ENCODE measurements around the gene BPIFB6.

The BPIFB6 gene

GRCh38 chr20:33026779-33027759, 4.4 kb upstream of the BPIFB6 start:
- no peak for DNase-seq (ENCODE audit: low read depth)
- no peak overlapping the region for H3K4me3 ChIP-seq (ENCODE audit: low read depth, low read length)
- no peak for TF ChIP-seq CTCF (IDR thresholded peaks at IDR 0.05; ENCODE audit: low read depth, low read length, missing control alignments)

GRCh38 chr20:33027769-33028751, 3.4 kb upstream of the BPIFB6 start:
- DNase-seq (ENCODE audit: low read depth), result no peak
- no peak overlapping the region for H3K4me3 ChIP-seq (ENCODE audit: low read depth, low read length)
- no peak for TF ChIP-seq CTCF (IDR thresholded peaks at IDR 0.05; ENCODE audit: low read depth, low read length, missing control alignments)

- no peak overlapping the region for H3K4me3 ChIP-seq (ENCODE audit: low read depth, low read length)
- no peak for DNase-seq (ENCODE audit: low read depth)
- TF ChIP-seq CTCF (IDR thresholded peaks at IDR 0.05; ENCODE audit: low read depth, low read length, missing control alignments), result no peak
Measured at GRCh38 chr20:33028875-33029274, 2.6 kb upstream of the BPIFB6 start.

GRCh38 chr20:33030076-33030475, 1.4 kb upstream of the BPIFB6 start:
- TF ChIP-seq CTCF (IDR thresholded peaks at IDR 0.05; ENCODE audit: low read depth, low read length, missing control alignments), result no peak
- no peak for DNase-seq (ENCODE audit: low read depth)
- H3K4me3 ChIP-seq (ENCODE audit: low read depth, low read length), result no peak overlapping the region

GRCh38 chr20:33030569-33030968, 879 bp upstream of the BPIFB6 start:
- no peak for DNase-seq (ENCODE audit: low read depth)
- no peak for TF ChIP-seq CTCF (IDR thresholded peaks at IDR 0.05; ENCODE audit: low read depth, low read length, missing control alignments)
- no peak overlapping the region for H3K4me3 ChIP-seq (ENCODE audit: low read depth, low read length)

GRCh38 chr20:33032555-33032954, 1.1 kb downstream of the BPIFB6 start:
- no peak for TF ChIP-seq CTCF (IDR thresholded peaks at IDR 0.05; ENCODE audit: low read depth, low read length, missing control alignments)
- no peak overlapping the region for H3K4me3 ChIP-seq (ENCODE audit: low read depth, low read length)

More at GRCh38 chr20:33032555-33032954, 1.1 kb downstream of the BPIFB6 start:
- DNase-seq (ENCODE audit: low read depth), result no peak

Data from GM12864 (cell line).